ENCODE results near the gene ART3. TPM values are rescaled to one million over a fixed set of nuclear protein-coding genes. Genes with fewer than 3 reads are reported as not detected.

The ART3 gene
- total RNA-seq, 1 experiment from 2014 or later: not detected

GRCh38 chr4:76078033-76078613 lies 3.6 kb downstream of the ART3 start:
- Histone ChIP-seq H4K20me1 (ENCODE audit: low read length) (no peaks in the 10 kb centered on the region), H3K4me1 (ENCODE audit: insufficient read depth, low read length) (no peaks in the 10 kb centered on the region), H3F3A (ENCODE audit: low read length, unreplicated experiment) (no peaks in the 10 kb centered on the region), H3K9me3 (ENCODE audit: low read length) (no peaks in the 10 kb centered on the region), H2AFZ (ENCODE audit: low read length) (no peak overlapping the region), H3K27me3 (ENCODE audit: low read length) (no peaks in the 10 kb centered on the region), H3K36me3 (ENCODE audit: low read depth, low read length) (no peaks in the 10 kb centered on the region), H3K4me3 (ENCODE audit: low read length) (no peak overlapping the region), H3K9me2 (replicated peaks; ENCODE audit: low read length) (no peaks in the 10 kb centered on the region), H3K79me2 (ENCODE audit: low read length) (no peaks in the 10 kb centered on the region), H3K27ac (ENCODE audit: low read length) (no peak overlapping the region), H3K4me2 (ENCODE audit: low read length) (no peak overlapping the region), H3K9ac (ENCODE audit: low read length) (no peak overlapping the region)
- CTCF ChIA-PET: no interaction called here
- POLR2A ChIA-PET (ENCODE audit: unreplicated experiment): no interaction called here
- ATAC-seq (no peak), DNase-seq (no peak)
- intact Hi-C loops (cut with micrococcal nuclease): no loop called here
- BruUV-seq (replicated peaks): no TSS peak
- TF ChIP-seq EZH2phosphoT487 (IDR thresholded peaks at IDR 0.05; ENCODE audit: borderline replicate concordance, low read length): no peak
- TF ChIP-seq EZH2 (IDR thresholded peaks at IDR 0.05; ENCODE audit: low read length, unreplicated experiment): no peak
- TF ChIP-seq CTCF (conservative IDR thresholded peaks at IDR 0.05; ENCODE audit: low read depth, low read length): no peak

GRCh38 chr4:76083386-76083988 lies 9.0 kb downstream of the ART3 start:
- Histone ChIP-seq H3K27me3 (ENCODE audit: low read length) (no peaks in the 10 kb centered on the region), H3K27ac (ENCODE audit: low read length) (no peak overlapping the region), H3K9ac (ENCODE audit: low read length) (no peak overlapping the region), H2AFZ (ENCODE audit: low read length) (no peak overlapping the region), H3K79me2 (ENCODE audit: low read length) (no peaks in the 10 kb centered on the region), H3F3A (ENCODE audit: low read length, unreplicated experiment) (no peaks in the 10 kb centered on the region), H3K4me2 (ENCODE audit: low read length) (no peak overlapping the region), H3K9me3 (ENCODE audit: low read length) (no peaks in the 10 kb centered on the region), H3K36me3 (ENCODE audit: low read depth, low read length) (no peaks in the 10 kb centered on the region), H3K4me3 (ENCODE audit: low read length) (no peak overlapping the region), H3K9me2 (replicated peaks; ENCODE audit: low read length) (no peaks in the 10 kb centered on the region), H4K20me1 (ENCODE audit: low read length) (no peaks in the 10 kb centered on the region), H3K4me1 (ENCODE audit: insufficient read depth, low read length) (no peaks in the 10 kb centered on the region)
- no peak for ATAC-seq
- ChIA-PET CTCF (interaction anchor here (1.6 kb wide), 1 partner anchor 88 kb away, joined by 4 read pairs; no protein-coding TSS in a partner anchor), POLR2A (ENCODE audit: unreplicated experiment) (no interaction called here)
- intact Hi-C loops (cut with micrococcal nuclease): no loop called here
- BruUV-seq (replicated peaks): no TSS peak
- no peak for DNase-seq
- no peak for TF ChIP-seq CTCF (conservative IDR thresholded peaks at IDR 0.05; ENCODE audit: low read depth, low read length)
- TF ChIP-seq EZH2 (IDR thresholded peaks at IDR 0.05; ENCODE audit: low read length, unreplicated experiment): no peak
- no peak for TF ChIP-seq EZH2phosphoT487 (IDR thresholded peaks at IDR 0.05; ENCODE audit: borderline replicate concordance, low read length)

GRCh38 chr4:76084542-76084941 lies 10.0 kb downstream of the ART3 start:
- TF ChIP-seq CTCF (conservative IDR thresholded peaks at IDR 0.05; ENCODE audit: low read depth, low read length): no peak
- TF ChIP-seq EZH2phosphoT487 (IDR thresholded peaks at IDR 0.05; ENCODE audit: borderline replicate concordance, low read length): no peak
- TF ChIP-seq EZH2 (IDR thresholded peaks at IDR 0.05; ENCODE audit: low read length, unreplicated experiment): no peak
- Histone ChIP-seq H3K79me2 (ENCODE audit: low read length) (no peaks in the 10 kb centered on the region), H3K4me2 (ENCODE audit: low read length) (no peak overlapping the region), H4K20me1 (ENCODE audit: low read length) (no peaks in the 10 kb centered on the region), H3F3A (ENCODE audit: low read length, unreplicated experiment) (no peaks in the 10 kb centered on the region), H3K36me3 (ENCODE audit: low read depth, low read length) (no peaks in the 10 kb centered on the region), H3K9me2 (replicated peaks; ENCODE audit: low read length) (no peaks in the 10 kb centered on the region), H3K27me3 (ENCODE audit: low read length) (no peaks in the 10 kb centered on the region), H2AFZ (ENCODE audit: low read length) (no peak overlapping the region), H3K9me3 (ENCODE audit: low read length) (no peaks in the 10 kb centered on the region), H3K4me3 (ENCODE audit: low read length) (no peak overlapping the region), H3K4me1 (ENCODE audit: insufficient read depth, low read length) (no peaks in the 10 kb centered on the region), H3K9ac (ENCODE audit: low read length) (no peak overlapping the region), H3K27ac (ENCODE audit: low read length) (no peak overlapping the region)
- ATAC-seq (no peak), DNase-seq (no peak)
- ChIA-PET CTCF (no interaction called here), POLR2A (ENCODE audit: unreplicated experiment) (no interaction called here)
- no TSS peak for BruUV-seq (replicated peaks)
- intact Hi-C loops (cut with micrococcal nuclease): no loop called here
